ENCODE data around the gene RAB40C.
A peak's percentile ranks its signal among the peaks of the same experiment; 100 is the strongest.

Gene RAB40C

DNA sequence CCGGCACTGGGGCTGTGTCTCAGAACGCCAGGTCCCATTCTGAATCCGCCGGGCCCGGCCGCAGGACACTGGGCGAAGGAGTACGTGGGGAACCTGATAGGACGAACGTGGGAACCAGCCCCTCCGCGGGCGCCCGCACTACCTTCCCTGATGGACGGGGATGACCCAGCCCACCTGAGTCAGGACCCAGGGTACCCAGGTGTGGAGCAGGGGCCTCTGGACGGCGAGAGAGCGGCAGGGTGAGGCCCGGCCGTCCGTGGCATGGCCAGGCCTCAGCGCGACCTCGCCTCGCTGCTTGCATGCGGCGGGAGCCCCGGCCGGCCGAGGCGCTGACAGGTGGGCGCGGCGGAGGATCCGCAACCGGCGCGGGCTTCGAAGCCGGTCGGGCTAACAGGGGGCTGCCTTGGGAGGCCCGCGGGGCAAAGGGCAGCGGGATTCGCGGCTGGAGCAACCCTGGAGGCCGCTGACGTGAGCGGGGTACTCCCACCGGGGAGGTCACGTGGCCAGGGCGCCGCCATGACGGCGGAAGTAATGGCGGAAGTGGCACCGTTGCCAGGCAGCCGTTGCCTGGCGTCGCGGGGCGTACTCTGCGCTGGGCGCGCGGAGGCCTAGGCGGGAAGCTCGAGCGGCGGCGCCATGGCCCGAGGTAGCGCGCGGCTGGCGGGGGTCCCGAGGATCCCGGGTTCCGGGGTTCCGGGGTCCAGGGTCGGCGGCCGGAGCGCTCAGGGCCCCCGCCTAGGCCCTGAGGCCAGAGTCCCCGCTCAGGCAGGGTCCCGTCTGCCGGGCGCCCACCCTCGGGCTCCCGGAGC, 59.1 kb downstream of the RAB40C start, which contains the start of gene WDR90:
TSS of gene WDR90 (plus strand) at position 585 of the 809 bp plus-strand sequence. CDS start at position 637, 52 bp downstream.
- peak; percentile 96 for DNase-seq

DNA sequence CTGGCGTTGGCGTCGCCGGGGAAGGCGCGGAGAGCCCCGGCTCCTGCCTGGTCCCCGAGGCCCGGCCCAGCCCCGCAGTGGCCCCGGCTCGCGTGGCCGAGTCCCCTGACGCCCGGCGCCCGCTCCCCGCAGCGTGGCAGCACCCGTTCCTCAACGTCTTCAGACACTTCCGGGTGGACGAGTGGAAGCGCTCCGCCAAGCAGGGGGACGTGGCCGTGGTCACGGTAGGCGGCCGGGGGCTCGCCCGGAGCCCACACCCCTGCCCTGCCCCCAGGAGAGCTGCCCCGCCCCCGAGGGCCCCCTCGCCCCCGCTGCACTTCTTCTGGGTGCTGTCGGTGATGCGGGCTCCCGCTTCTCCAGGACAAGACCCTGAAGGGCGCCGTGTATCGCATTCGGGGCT, 59.8 kb downstream of the RAB40C start:
- peak; percentile 69 for DNase-seq

DNA sequence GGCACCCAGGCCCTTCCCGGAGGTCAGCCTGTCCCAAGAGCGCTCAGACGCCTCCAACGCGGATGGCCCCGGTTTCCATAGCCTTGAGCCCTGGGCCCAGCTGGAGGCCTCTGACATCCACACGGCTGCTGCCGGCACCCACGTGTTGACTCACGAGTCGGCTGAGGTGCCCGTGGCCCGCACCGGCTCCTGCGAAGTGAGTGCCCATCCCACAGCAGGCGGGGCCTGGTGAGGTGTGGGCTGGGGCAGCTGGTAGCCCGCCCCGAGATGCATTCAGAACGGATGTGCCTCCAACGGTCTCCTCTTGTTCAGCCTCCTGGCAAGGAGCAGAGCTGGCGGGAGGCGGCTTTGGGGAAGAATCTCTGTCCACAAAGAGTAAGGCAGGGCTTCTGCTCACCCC, 62.0 kb downstream of the RAB40C start:
- DNase-seq: no peak

DNA sequence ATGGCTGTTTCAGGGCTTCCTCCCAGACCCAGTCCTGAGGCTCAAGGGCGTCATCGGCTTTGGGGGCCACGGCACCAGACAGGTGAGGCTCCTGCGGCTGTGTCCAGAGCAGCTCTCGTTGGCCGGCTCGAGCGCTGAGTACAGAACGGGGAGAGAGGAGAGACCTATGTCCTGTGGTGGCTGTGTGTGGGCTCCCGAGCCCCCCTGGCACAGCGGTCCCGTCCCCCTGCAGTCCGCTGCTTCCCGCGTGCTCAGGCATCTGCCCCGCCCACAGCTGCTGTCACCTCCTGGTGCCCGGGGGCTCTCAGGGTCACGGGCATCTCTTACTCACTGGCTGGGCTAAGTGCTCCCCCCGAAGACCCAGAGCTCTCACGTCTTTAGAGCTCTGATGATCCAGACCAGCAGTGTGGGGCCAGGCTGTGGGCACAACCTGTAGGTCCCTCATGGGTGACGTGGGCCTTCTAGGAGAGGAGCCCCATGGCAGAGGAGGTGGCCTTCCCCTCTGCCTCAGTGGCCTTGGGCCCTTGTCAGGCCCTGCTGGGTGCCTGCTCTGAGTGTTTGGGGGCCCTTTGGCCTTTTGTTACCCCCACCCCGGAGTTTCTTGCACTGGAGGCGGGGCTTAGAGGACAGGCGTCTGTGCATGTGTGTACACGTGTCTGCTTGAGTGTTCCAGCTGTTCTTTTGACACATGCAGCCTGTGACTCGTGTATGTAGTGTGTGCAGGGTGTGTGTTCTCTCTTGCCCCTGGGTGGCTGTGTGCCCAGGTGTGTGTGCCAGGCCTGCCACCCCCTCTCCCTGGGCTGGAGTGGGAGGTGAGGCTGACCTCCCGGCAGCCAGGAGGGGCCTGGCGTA, 62.8 kb downstream of the RAB40C start:
- DNase-seq: no peak

DNA sequence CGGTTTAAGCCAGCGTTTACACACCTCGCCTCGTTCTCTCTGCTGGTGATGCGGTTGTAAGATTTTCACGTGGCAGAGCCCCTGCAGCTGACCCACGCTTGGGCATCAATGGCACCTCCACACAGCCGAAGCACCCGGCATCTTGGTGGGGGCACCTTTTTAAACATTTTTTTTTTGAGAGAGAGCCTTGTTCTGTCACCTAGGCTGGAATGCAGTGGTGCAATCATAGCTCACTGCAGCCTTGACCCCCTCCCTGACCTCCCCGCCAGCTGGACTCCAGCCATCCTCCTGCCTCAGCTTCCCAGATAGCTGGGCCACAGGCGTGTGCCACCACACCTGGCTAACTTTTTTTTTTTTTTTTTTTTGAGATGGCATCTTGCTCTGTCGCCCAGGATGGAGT, 64.2 kb downstream of the RAB40C start:
- DNase-seq: no peak

DNA sequence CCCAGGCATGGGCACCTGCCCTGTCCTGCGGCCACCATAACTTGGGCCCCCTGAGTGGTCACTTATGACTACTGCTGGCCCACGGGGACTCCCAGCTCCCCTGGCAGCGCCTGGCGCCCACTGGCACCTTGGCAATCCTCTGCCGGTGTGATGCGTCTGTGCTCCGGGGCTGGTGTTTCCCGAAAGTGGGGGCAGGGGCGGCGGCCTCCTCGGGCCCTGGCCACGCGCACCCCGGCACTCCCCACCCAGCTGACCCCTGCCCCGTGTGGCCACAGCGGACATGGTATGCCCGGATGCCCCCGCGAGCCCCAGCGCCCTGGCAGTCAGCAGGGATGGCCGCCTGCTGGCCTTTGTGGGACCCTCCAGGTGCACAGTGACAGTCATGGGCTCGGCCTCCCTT, 67.6 kb downstream of the RAB40C start:
- DNase-seq: no peak

DNA sequence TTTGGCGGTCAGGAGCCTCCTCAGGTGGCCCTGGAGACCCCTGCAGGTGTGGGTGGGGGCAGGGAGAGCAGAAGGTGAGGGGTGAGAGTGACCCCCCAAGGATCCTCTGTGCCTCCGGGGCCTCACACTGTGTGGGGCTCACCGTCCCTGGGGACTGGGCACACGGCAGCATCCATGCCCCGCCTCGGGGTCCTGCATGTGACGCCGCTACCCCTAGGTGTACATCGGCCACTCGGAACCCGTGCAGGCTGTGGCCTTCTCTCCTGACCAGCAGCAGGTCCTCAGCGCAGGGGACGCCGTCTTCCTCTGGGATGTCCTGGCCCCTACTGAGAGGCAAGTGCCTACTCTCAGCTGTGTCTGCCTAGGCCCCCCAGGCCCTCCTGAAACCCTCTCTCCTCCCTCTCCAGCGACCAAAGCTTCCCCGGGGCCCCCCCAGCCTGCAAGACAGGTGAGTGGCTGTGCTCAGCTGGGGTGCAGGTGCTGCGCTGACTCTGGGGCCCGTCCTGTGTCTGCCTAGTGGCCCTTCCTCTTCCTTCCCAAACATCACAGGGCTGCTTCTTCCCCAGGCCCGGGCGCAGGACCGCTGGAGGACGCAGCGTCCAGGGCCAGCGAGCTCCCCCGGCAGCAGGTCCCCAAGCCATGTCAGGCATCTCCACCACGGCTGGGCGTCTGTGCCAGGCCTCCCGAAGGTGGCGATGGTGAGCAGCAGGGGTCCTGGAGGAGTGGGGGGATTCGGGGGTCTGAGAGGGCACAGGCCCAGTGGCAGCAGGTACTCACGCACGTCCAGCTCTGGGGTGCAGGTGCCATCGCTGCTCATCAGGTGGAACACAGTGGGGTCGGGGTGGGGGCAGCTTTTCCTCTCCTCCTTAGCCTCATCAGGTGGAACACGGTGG, 69.1 kb downstream of the RAB40C start:
- no peak for DNase-seq

DNA sequence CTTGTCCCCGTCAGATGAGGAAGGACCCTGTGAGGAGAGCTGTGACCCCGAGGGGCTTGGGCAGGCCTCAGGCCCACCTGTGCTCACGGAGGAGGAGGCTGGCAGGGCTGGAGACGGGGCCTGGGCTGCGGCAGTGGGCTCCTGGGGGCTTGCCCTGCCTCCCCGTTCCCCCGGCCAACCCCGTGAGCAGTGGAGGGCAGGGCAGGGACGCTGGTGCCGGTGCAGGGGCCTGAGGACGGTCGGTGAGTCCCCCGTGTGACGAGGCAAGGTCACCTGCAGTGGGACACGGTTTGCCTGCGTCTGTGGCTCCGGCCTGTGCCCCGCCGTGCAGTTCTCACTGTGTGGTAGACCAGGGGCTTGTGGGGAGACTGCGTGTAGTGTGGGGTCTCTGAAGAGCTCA, 69.8 kb downstream of the RAB40C start:
- no peak for DNase-seq

DNA sequence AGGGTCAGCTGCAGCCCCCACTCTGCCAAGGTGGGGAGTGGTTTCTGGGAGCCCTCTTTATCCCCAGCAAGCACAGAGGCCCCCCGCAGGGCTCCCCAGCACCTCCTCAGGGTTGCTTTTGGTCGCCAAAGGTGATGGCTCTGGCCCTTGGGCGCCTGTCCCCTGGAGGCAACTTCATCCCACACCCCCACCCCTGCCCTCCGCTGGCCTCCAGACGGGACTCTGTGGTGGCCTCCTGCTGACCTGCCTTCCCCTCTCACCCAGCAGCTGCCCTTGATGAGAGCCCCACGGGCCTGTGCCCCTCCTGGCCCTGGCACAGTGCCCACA, 70.2 kb downstream of the RAB40C start:
- no peak for DNase-seq

DNA sequence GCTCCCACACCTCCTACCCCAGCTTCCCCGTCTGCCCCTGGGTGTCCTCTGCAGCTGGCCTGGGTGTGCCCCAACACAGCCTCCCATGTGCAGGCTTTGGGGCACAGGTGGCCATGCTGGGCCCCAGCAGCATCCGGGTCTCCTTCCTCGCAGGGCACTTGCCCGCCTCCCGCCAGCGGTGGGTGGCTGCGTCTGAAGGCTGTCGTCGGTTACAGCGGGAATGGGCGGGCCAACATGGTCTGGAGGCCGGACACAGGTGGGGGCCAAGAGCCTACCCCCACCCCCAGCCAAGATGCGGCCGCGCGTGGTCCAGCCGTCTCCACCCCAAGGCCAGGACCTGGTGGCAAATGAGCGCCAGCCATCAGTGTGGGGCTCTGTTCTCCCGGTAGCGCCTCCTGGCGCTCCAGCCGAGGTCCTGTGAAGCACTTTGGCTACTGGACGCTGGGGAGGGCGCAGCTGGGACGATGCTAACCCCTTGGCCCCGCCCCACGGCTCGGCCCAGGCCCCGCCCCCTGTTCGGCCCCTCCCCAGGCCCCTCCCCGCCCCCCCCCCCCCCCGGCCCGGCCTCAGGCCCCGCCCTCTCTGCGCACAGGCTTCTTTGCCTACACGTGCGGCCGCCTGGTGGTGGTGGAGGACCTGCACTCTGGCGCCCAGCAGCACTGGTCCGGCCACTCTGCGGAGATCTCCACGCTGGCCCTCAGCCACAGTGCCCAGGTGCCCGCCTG, 70.8 kb downstream of the RAB40C start:
- DNase-seq: peak; percentile 79

DNA sequence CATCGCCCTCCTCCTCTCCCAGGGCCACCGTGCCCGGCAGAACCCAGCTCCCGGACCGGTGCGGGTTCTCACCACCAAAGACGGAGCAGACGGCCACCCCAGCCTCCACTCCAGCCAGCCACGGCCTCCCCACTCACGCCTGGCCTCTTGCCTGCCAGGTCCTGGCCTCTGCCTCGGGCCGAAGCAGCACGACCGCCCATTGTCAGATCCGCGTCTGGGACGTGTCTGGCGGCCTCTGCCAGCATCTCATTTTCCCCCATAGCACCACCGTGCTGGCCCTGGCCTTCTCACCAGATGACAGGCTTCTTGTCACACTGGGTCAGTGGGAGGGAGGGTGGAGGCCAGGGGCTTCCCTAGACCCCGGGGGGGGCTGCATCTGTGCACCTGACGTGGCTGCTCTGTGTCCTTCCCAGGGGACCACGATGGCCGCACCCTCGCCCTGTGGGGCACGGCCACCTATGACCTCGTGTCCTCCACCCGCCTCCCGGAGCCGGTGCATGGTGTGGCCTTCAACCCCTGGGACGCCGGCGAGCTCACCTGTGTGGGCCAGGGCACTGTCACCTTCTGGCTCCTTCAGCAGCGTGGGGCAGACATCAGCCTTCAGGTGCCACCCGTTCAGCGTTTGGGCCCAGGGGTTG, 71.4 kb downstream of the RAB40C start:
- no peak for DNase-seq

DNA sequence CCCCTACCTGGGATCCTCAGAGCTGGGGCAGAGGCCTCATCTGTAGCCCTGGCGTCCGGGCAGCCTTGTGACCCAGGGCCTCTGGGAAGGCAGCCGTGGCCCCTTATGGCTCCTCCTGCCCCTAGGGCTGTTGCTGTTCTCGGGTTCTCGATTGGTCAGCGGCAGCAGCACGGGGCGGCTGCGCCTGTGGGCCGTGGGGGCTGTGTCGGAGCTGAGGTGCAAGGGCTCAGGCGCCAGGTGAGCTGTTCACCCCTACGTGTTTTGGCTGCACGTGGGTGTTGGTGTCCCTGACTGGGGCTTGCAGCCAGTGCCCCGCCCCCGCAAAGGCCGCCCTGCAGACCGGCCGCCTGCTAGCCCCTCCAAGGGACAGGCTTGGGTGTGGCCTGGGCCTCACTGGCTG, 72.2 kb downstream of the RAB40C start:
- DNase-seq: no peak

DNA sequence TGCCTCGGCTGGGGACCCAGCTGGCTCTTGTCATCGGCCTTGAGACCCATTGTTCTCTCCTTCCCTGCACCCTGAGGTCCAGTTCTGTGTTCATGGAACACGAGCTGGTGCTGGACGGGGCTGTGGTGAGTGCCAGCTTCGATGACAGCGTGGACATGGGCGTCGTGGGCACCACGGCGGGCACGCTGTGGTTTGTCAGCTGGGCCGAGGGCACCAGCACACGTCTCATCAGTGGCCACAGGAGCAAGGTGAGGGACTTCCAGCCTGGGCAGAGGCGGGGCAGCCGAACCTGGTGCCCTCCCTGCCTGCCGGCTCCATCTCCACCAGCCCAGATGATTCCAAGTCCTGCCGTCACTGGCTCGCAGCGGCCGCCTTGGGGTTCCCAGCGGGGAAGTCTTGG, 72.7 kb downstream of the RAB40C start:
- no peak for DNase-seq

DNA sequence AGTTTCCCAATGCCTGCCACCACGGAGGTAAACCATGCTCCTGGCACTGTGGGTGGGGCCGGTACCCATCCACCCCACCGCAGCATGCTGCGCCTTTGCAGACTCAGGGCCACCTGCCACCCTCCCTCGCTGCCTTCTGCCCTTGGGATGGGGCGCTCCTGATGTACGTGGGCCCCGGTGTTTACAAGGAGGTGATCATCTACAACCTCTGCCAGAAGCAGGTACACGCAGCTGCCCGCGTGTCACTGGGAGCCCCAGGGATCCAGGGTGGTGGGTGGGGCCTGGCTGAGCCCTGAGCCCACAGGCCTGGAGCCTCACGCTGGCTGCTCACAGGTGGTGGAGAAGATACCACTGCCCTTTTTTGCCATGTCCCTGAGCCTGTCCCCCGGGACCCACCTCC, 76.7 kb downstream of the RAB40C start:
- no peak for DNase-seq

DNA sequence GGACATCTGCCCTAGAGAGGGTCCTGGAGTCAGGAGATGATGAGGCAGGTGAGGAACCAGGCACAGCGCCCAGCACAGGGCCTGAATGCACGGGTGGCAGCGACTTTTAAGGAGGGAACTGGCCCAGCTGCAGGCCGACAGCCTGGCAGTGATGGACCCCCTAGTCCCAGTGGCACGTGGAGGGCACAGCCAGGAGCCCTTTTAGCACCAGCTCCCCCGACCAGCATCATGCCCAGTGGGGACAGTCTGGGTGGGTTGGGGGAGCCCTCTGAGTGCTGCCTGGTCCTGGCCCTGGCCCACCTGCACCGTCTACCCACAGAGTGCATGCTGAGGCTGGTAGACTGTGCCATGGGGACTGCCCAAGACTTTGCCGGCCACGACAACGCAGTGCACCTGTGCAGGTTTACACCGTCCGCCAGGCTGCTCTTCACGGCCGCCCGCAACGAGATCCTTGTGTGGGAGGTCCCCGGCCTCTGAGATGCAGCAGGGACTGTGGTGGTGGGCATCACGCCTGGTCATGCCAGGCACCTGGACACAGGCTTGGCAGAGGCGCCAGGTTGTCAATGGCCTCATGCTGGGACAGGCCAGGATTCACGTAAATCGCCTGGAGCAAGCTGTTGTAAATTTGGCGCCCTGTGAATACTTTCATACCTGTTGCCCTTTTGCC, 77.4 kb downstream of the RAB40C start:
- no peak for DNase-seq

DNA sequence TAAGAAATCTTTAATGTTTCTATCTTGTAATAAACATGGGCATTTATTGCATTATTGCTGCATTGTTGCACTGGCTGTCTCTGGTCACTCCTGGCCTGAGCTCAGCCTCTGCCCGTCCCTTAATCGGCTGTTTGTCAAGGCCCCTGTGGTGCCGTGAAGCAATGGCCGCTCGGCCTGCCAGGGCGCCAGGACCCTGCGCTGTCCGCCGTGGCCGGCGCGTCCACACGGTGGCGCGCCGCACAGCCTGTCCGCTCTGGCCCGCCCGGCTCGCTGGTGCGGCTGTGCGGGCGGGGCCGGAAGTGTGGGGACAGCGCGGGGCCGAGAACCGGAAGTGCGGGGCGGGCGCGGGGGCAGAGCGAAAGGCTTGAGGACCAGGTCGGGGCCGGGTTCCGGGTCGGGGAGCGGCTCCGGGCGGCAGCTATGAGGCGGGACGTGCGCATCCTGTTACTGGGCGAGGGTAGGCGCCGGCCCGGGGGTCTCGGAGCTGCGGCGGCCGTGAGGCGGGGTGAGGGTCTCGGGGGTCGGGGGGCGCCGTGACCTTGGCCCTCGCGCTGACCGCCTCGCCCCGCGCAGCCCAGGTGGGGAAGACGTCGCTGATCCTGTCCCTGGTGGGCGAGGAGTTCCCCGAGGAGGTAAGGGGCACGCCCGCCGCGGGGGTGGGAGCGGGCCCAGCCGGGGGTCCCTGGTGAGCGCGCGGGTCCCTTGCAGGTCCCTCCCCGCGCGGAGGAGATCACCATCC, 78.1 kb downstream of the RAB40C start, which contains the start of gene RHOT2:
TSS of gene RHOT2 (plus strand) at position 353 of the 739 bp plus-strand sequence. CDS start at position 421, 68 bp downstream.
- DNase-seq: peak; percentile 97

DNA sequence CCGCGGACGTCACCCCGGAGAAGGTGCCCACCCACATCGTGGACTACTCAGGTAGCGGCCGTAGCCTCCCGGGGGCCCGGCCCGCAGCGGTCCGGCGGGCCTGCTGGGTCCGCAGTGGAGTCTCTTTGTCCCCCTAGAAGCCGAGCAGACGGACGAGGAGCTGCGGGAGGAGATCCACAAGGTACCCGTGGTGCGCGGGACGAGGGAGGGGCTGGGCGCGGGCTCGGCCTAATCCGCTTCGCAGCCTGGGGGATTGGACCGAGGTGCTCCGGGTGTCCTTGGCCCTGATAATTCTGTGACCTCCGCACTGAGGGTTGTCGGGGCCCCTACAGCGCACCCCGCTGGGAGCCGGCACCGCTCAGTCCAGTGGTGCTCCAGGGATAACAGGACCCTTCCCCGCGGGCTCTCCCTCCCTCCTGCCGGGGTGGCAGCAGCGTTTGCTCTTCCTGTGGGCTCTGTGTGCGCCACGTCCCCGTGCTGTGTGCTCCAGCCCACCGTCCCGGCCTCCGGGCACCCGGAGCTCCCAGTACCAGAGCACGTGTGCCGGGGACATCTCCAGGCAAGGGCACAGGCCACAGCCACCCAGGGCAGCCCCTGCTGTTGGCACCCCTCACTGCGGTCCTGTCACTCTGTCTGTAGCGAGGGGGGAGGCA, 78.8 kb downstream of the RAB40C start:
- no peak for DNase-seq

DNA sequence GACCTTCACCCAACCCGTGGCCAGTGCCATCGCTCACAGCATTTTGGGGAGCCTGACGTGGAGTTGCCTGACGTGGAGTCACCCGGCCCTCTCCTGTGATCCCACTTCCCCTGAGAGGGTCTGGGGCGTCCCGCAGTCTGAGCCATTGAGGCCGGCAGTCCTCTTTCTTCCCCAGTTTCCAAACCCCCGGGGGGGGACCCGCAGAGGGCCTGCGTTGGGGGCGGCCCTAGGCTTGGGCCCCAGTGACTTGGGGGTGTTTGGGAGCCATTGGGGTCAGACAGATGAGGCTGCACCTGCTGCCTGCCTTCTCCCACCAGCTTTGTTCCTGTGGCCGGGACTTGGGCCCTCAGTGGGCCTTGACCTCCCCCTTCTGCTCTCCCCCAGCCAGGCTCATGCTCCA, 79.8 kb downstream of the RAB40C start:
- DNase-seq: no peak

DNA sequence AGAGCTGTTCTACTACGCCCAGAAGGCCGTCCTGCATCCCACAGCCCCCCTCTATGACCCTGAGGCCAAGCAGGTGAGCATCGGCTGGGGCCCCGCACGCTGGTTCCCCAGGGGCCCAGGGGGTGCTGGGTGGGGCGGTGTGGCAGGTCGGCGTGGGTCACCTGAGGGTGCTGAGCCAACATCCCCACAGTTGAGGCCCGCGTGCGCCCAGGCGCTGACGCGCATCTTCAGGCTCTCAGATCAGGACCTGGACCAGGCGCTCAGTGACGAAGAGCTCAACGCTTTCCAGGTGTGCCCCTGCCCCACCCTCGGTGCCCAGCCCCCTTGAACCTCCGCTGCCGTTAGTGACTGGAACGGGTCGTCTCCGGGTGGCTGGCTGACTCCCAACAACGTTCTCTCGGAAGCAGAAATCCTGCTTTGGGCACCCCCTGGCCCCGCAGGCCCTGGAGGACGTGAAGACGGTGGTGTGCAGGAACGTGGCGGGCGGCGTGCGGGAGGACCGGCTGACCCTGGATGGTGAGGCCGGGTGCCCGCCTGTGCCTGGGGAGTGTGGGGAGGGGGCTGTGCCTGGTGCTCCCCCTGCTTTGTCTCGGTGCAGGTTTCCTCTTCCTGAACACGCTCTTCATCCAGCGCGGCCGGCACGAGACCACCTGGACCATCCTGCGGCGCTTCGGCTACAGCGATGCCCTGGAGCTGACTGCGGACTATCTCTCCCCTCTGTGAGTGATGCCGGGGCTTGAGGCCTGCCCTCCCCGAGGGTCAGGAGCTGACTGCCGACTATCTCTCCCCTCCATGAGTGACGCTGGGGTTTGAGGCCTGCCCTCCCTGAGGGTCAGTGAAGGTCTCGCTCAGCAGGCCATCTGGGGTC, 80.9 kb downstream of the RAB40C start:
- DNase-seq: no peak

Data from activated CD8-positive, alpha-beta memory T cell treated with anti-CD3 and anti-CD28 coated beads for 24 hours (primary cell).